Right lobe of liver (tissue), 6 donors: ENCODE measurements around the gene CFAP47. TPM values are rescaled to one million over a fixed set of nuclear protein-coding genes. Genes with fewer than 3 reads are reported as not detected.

ENCODE experiments used
- ATAC-seq, 4 donors: fragments of 200-7000 bp; cut with Tn5 transposase; one replicate each; pipeline ENCODE4 v1.9.1; 2020; ENCODE audit warnings: mild to moderate bottlenecking in 4 of 4, moderate library complexity in 4 of 4
- DNase-seq, 3 donors: peaks; one replicate each; pipeline ENCODE4 v3.0.0-alpha.2; 2020
- H3K27ac ChIP-seq, 3 donors: fragments of 200-600 bp; one replicate each; pipeline ENCODE4 v1.8.0; 2022
- H3K27me3 ChIP-seq, 2 donors: fragments of 200-600 bp; one replicate each; pipeline ENCODE4 v1.8.0; 2022
- H3K36me3 ChIP-seq, 4 donors: fragments of 200-600 bp; sonication (generic) in 1 of 4; one replicate each; pipeline versions ENCODE4 v1.5.1 to v1.8.0; 2017 to 2022; ENCODE audit warnings: control low read depth in 1 of 4
- H3K4me1 ChIP-seq, 4 donors: fragments of 200-600 bp; sonication (generic) in 1 of 4; one replicate each; pipeline versions ENCODE4 v1.5.1 to v1.8.0; 2017 to 2022; ENCODE audit warnings: control low read depth in 1 of 4
- H3K4me3 ChIP-seq, 3 donors: fragments of 200-600 bp; one replicate each; pipeline ENCODE4 v1.8.0; 2022
- H3K9me3 ChIP-seq, 4 donors: fragments of 200-600 bp; sonication (generic) in 1 of 4; one replicate each; pipeline versions ENCODE4 v1.5.1 to v1.8.0; 2017 to 2022; ENCODE audit warnings: control low read depth in 1 of 4
- POLR2A ChIP-seq: fragments of 450-650 bp; IDR thresholded peaks from one replicate; pipeline ENCODE4 v1.6.1; 2017; ENCODE audit warnings: antibody characterized with exemption, mild to moderate bottlenecking
- WGBS: methylation state at CpG from one replicate; pipeline ENCODE4 v1.1.6; 2018; ENCODE audit warnings: low coverage, low lambda C conversion rate; ENCODE audit not compliant: insufficient coverage; ENCODE audit errors: missing lambda C conversion rate; 5-methylcytosine and 5-hydroxymethylcytosine counted together
- intact Hi-C, 2 donors: fragments of 100-400 bp; cut with DNase I; formaldehyde crosslinking; loops; one replicate each; pipeline versions ENCODE4 v1.11.2 to v1.14.1; 2022
- total RNA-seq, 6 experiments: library from RNA; depleted of rRNA in 2 of 6; stranded (reverse); fragments of >200 nt in 2 of 6; fragmentation: NEBNext Ultra II Directional in 3 of 6; extraction: Animal tissue kit (Norgen Biotek cat#: 25700) in 3 of 6; gene quantifications; one replicate each; pipeline versions ENCODE4 v1.1.0 to v1.2.4, GENCODE V29; 2016 to 2023
- TF ChIP-seq, protein P1 (sequence below), 4 donors: fragments of 200-600 bp in 3 of 4; fragments of 450-650 bp in 1 of 4; IDR thresholded peaks; one replicate each; pipeline versions ENCODE4 v1.5.1 to v1.8.0; 2016 to 2022; ENCODE audit warnings: antibody characterized with exemption in 4 of 4, mild to moderate bottlenecking in 2 of 4
- donor health status: DM: no; HTN: yes; CAD: no.
- donor health status: DM: no; HTN: no; CAD: no.
- donor health status: DM: no; HTN: no; CAD: no.
- donor health status: DM: no; HTN: yes; CAD: no.
- donor health status: DM: no; HTN: yes; CAD: no.

Gene CFAP47
- total RNA-seq, 6 experiments from 2014 or later: 0.09 to 0.24 (median 0.20) TPM; not detected in 3

- DNase-seq (no peak), ATAC-seq (no peak)
- H3K27me3 ChIP-seq: no peaks in the 10 kb centered on the region
- H3K27ac ChIP-seq: no peak overlapping the region
- intact Hi-C loops: no loop called here
- H3K4me3 ChIP-seq: no peak overlapping the region
- no peaks in the 10 kb centered on the region for H3K9me3 ChIP-seq
- TF ChIP-seq, protein P1, sequence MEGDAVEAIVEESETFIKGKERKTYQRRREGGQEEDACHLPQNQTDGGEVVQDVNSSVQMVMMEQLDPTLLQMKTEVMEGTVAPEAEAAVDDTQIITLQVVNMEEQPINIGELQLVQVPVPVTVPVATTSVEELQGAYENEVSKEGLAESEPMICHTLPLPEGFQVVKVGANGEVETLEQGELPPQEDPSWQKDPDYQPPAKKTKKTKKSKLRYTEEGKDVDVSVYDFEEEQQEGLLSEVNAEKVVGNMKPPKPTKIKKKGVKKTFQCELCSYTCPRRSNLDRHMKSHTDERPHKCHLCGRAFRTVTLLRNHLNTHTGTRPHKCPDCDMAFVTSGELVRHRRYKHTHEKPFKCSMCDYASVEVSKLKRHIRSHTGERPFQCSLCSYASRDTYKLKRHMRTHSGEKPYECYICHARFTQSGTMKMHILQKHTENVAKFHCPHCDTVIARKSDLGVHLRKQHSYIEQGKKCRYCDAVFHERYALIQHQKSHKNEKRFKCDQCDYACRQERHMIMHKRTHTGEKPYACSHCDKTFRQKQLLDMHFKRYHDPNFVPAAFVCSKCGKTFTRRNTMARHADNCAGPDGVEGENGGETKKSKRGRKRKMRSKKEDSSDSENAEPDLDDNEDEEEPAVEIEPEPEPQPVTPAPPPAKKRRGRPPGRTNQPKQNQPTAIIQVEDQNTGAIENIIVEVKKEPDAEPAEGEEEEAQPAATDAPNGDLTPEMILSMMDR (IDR thresholded peaks at IDR 0.05): no peak
- no peak for TF ChIP-seq POLR2A
- H3K4me1 ChIP-seq: no peaks in the 10 kb centered on the region
- 34% methylated on average over 4 of the region's 8 CpGs for WGBS
- H3K36me3 ChIP-seq: no peaks in the 10 kb centered on the region
Measured at GRCh38 chrX:36407836-36408235, 488.3 kb downstream of the CFAP47 start.

DNA sequence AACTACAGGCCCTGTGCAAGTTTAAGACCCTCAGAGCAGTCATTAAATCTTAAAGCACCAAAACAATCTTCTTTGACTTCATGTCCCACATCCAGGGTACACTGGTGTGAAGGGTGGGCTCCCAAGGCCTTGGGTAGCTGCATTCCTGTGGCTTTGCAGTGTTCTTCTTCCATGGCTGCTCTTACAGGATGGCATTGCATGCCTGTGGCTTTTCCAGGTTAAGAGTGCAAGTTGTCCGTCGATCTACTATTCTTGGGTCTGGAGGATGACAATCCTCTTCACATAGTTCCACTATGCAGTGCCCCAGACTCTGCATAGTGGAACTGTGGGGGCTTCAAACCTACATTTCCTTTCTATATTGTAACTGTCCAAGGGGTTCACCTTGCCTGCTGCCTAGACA lies 494.5 kb downstream of the CFAP47 start:
- Histone ChIP-seq H3K27me3 (no peaks in the 10 kb centered on the region), H3K36me3 (no peaks in the 10 kb centered on the region), H3K4me1 (no peaks in the 10 kb centered on the region), H3K27ac (no peak overlapping the region), H3K9me3 (no peaks in the 10 kb centered on the region), H3K4me3 (no peak overlapping the region)
- WGBS: no CpG with 5 or more reads among the region's 2 CpGs
- DNase-seq (no peak), ATAC-seq (no peak)
- intact Hi-C loops: no loop called here
- TF ChIP-seq POLR2A: no peak
- TF ChIP-seq, protein P1 (IDR thresholded peaks at IDR 0.05): no peak

DNA sequence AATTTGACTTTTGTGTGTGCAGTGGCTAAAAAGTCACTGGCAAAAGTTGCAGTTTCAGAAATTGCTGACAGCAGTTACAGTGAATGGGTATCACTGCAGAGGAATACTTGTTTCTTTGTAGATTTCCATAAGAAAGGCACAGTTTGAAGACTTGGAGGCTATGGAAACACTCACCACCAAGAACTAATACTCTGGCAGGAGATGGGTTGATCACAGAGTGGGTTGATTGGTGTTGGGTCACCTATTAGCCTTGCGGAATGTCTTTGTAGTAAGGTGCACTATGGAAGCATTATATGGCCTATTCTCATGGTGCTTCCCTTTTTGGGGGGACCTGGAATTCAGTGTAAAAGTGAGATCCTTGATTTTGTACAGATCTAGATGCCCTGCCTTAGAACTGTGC lies 502.8 kb downstream of the CFAP47 start:
- no peaks in the 10 kb centered on the region for H3K4me1 ChIP-seq
- no CpG with 5 or more reads among the region's 1 CpG for WGBS

GRCh38 chrX:36431819-36432218 lies 512.3 kb downstream of the CFAP47 start:
- 62% methylated on average over 3 of the region's 3 CpGs for WGBS
- Histone ChIP-seq H3K36me3 (no peaks in the 10 kb centered on the region), H3K27me3 (no peaks in the 10 kb centered on the region), H3K9me3 (no peaks in the 10 kb centered on the region), H3K4me3 (no peak overlapping the region), H3K27ac (no peak overlapping the region), H3K4me1 (no peaks in the 10 kb centered on the region)
- intact Hi-C loops: no loop called here
- no peak for TF ChIP-seq POLR2A
- TF ChIP-seq, protein P1 (IDR thresholded peaks at IDR 0.05): no peak
- no peak for DNase-seq
- no peak for ATAC-seq

More for the DNA sequence above, 502.8 kb downstream of the CFAP47 start:
- Histone ChIP-seq H3K27me3 (no peaks in the 10 kb centered on the region), H3K36me3 (no peaks in the 10 kb centered on the region), H3K4me3 (no peak overlapping the region), H3K9me3 (no peaks in the 10 kb centered on the region), H3K27ac (no peak overlapping the region)
- intact Hi-C loops: no loop called here
- DNase-seq (no peak), ATAC-seq (no peak)
- TF ChIP-seq POLR2A: no peak
- TF ChIP-seq, protein P1 (IDR thresholded peaks at IDR 0.05): no peak

DNA sequence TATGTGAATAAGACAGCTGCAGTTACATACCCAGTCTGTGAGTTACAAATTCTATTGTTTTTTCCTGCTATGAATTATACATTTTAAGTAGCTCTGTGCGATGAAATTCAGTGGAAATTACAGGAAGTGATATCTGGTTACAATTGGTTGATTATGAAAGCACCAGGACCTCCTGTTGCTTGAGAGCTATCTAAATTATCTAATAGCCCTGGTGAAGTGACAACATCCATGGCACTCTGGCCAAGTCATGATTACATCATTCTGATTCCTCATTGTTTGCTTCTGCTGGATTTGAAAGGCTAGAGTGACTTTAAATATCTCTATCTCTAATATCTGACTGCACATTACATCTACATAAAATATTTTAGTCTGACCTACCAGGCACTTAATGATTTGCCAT lies 515.0 kb downstream of the CFAP47 start:
- 87% methylated on average over 1 of the region's 1 CpG for WGBS
- H3K27ac ChIP-seq: no peak overlapping the region
- no peaks in the 10 kb centered on the region for H3K9me3 ChIP-seq
- H3K4me1 ChIP-seq: no peaks in the 10 kb centered on the region
- H3K36me3 ChIP-seq: no peaks in the 10 kb centered on the region
- H3K27me3 ChIP-seq: no peaks in the 10 kb centered on the region
- no peak for DNase-seq
- ATAC-seq: no peak
- TF ChIP-seq, protein P1 (IDR thresholded peaks at IDR 0.05): no peak
- no peak for TF ChIP-seq POLR2A
- intact Hi-C loops: no loop called here
- no peak overlapping the region for H3K4me3 ChIP-seq
